Adrenal gland (tissue), 12 donors: ENCODE data around the gene COL3A1. TPM values are rescaled to one million over a fixed set of nuclear protein-coding genes. Genes with fewer than 3 reads are reported as not detected.

Experiments used
- DNase-seq, 7 donors: peaks; one replicate each; pipeline ENCODE4 v3.0.0-alpha.2; 2019 to 2020
- H3K27ac ChIP-seq, 5 donors: fragments of 200-600 bp; sonication (generic) in 4 of 5; 1 replicate in 3 of 5; 2 replicates in 2 of 5; pipeline versions ENCODE4 v1.5.1 to v1.8.0; 2016 to 2020; ENCODE audit warnings: mild to moderate bottlenecking in 1 of 5
- H3K27me3 ChIP-seq: fragments of 200-600 bp; 2 replicates; pipeline ENCODE4 v1.8.0; 2021
- H3K36me3 ChIP-seq, 2 donors: fragments of 200-600 bp; replicated peaks in 1 of 2; 1 replicate in 1 of 2; 2 replicates in 1 of 2; pipeline versions ENCODE4 v1.5.1 to v1.8.0; 2018 to 2022
- H3K4me1 ChIP-seq, 2 donors: fragments of 200-600 bp; replicated peaks in 1 of 2; 1 replicate in 1 of 2; 2 replicates in 1 of 2; pipeline versions ENCODE4 v1.5.1 to v1.8.0; 2018 to 2021
- H3K4me3 ChIP-seq, 4 donors: fragments of 200-600 bp; sonication (generic) in 3 of 4; one replicate each; pipeline ENCODE4 v1.5.1; 2016 to 2018
- H3K9me3 ChIP-seq, 3 donors: fragments of 200-600 bp; sonication (generic) in 1 of 3; replicated peaks in 1 of 3; 1 replicate in 2 of 3; 2 replicates in 1 of 3; pipeline versions ENCODE4 v1.5.1 to v1.8.0; 2016 to 2021
- CTCF ChIP-seq, 6 experiments: fragments of 450-650 bp in 4 of 6; fragments of 200-600 bp in 2 of 6; sonication (generic) in 1 of 6; IDR thresholded peaks; 1 replicate in 5 of 6; 2 replicates in 1 of 6; pipeline versions ENCODE4 v1.5.1 to v1.8.0; 2016 to 2021; ENCODE audit warnings: antibody characterized with exemption in 6 of 6, mild to moderate bottlenecking in 2 of 6, moderate library complexity in 1 of 6
- POLR2A ChIP-seq, 2 donors: fragments of 450-650 bp; IDR thresholded peaks; one replicate each; pipeline ENCODE4 v1.6.1; 2017; ENCODE audit warnings: antibody characterized with exemption in 2 of 2, mild to moderate bottlenecking in 2 of 2, moderate library complexity in 1 of 2
- WGBS, 4 donors: extraction: QIAGEN DNeasy Blood & Tissue Kit in 2 of 4; methylation state at CpG; one replicate each; pipeline versions ENCODE4 v1.1.5 to v1.1.7; 2013 to 2017; 5-methylcytosine and 5-hydroxymethylcytosine counted together
- intact Hi-C, 2 donors: fragments of 100-400 bp; cut with DNase I; formaldehyde crosslinking; loops; one replicate each; pipeline versions ENCODE4 v1.14.1 to v1.15.0; 2022 to 2023
- polyA plus RNA-seq, 3 donors: library from polyadenylated mRNA; stranded (reverse); fragments of 200-250 nt in 2 of 3; fragments of 350-450 nt in 1 of 3; fragmentation: Illumina TruSeq in 1 of 3; extraction: RNeasy Lipid Tissue Mini Kit (QIAGEN cat#74804) in 1 of 3; gene quantifications; one replicate each; pipeline ENCODE4 v1.2.3, GENCODE V29; 2013 to 2014
- total RNA-seq, 9 donors: library from RNA; depleted of rRNA in 4 of 9; stranded (reverse); fragments of >200 nt in 4 of 9; fragments of 120-200 nt in 1 of 9; fragmentation: NEBNext Ultra II Directional in 1 of 9; extraction: Animal tissue kit (Norgen Biotek cat#: 25700) in 1 of 9; gene quantifications; one replicate each; pipeline versions ENCODE4 v1.1.0 to v1.2.4, GENCODE V29; 2013 to 2023
- donor health status: healthy with polysubstance abuse.
- donor health status: Bipolar disorder and iron deficiency.
- donor health status: DM: yes; HTN: yes; CAD: no.
- donor health status: DM: no; HTN: no; CAD: no.
- donor health status: DM: no; HTN: no; CAD: no.
- donor health status: DM: yes; HTN: yes; CAD: no.

Gene COL3A1
- total and polyA plus RNA-seq, 12 donors = 48.4 to 465 (median 173) TPM

- no peaks in the 10 kb centered on the region for H3K4me1 ChIP-seq
- H3K4me3 ChIP-seq = no peak overlapping the region
- H3K27me3 ChIP-seq = no peaks in the 10 kb centered on the region
- H3K9me3 ChIP-seq = no peaks in the 10 kb centered on the region
- no peak for TF ChIP-seq POLR2A (IDR thresholded peaks at IDR 0.05)
- no peak for TF ChIP-seq CTCF (IDR thresholded peaks at IDR 0.05)
- peaks cover 0 to 9% of the 10 kb centered on the region in 2 donors for H3K36me3 ChIP-seq
- intact Hi-C loops = no loop called here
- DNase-seq = no peak
- 78 to 89% (median 81%) methylated on average over 6 to 7 of the region's 7 CpGs for WGBS, 4 donors
- H3K27ac ChIP-seq = no peak overlapping the region
Measured at GRCh38 chr2:189050165-189050712, 76.1 kb downstream of the COL3A1 start.

GRCh38 chr2:189056200-189057106, 82.3 kb downstream of the COL3A1 start:
- H3K4me1 ChIP-seq = no peaks in the 10 kb centered on the region
- intact Hi-C loops = no loop called here
- H3K9me3 ChIP-seq = no peaks in the 10 kb centered on the region
- TF ChIP-seq POLR2A (IDR thresholded peaks at IDR 0.05) = no peak
- no peak for TF ChIP-seq CTCF (IDR thresholded peaks at IDR 0.05)
- H3K36me3 ChIP-seq = peaks cover 0 to 9% of the 10 kb centered on the region in 2 donors
- H3K27ac ChIP-seq = no peak overlapping the region
- WGBS, 4 donors = 53 to 60% (median 57%) methylated on average over 4 of the region's 4 CpGs
- H3K4me3 ChIP-seq = no peak overlapping the region
- H3K27me3 ChIP-seq = no peaks in the 10 kb centered on the region
- DNase-seq = no peak

- Histone ChIP-seq H3K27ac (no peak overlapping the region), H3K27me3 (no peaks in the 10 kb centered on the region), H3K36me3 (peaks cover 0 to 7% of the 10 kb centered on the region in 2 donors), H3K9me3 (no peaks in the 10 kb centered on the region), H3K4me1 (no peaks in the 10 kb centered on the region), H3K4me3 (no peak overlapping the region)
- DNase-seq = no peak
- intact Hi-C loops = no loop called here
- 88 to 100% (median 95%) methylated on average over 2 of the region's 2 CpGs for WGBS, 4 donors
- TF ChIP-seq CTCF (IDR thresholded peaks at IDR 0.05) (no peak), POLR2A (IDR thresholded peaks at IDR 0.05) (no peak)
Measured at GRCh38 chr2:189057316-189057715, 83.1 kb downstream of the COL3A1 start.

- WGBS, 4 donors = 50 to 70% (median 54%) methylated on average over 1 of the region's 1 CpG
- H3K9me3 ChIP-seq = no peaks in the 10 kb centered on the region
- H3K27ac ChIP-seq = no peak overlapping the region
- DNase-seq = no peak
- H3K4me3 ChIP-seq = no peak overlapping the region
- H3K27me3 ChIP-seq = no peaks in the 10 kb centered on the region
- peaks cover 0 to 7% of the 10 kb centered on the region in 2 donors for H3K36me3 ChIP-seq
- intact Hi-C loops = no loop called here
- H3K4me1 ChIP-seq = no peaks in the 10 kb centered on the region
- TF ChIP-seq POLR2A (IDR thresholded peaks at IDR 0.05) (no peak), CTCF (IDR thresholded peaks at IDR 0.05) (no peak)
Measured at GRCh38 chr2:189060096-189060642, 86.0 kb downstream of the COL3A1 start.
